Spleen (tissue), 7 donors: Measurements from ENCODE around the gene USP6NL.

Experiments used
- CTCF ChIP-seq, 11 experiments: fragments of 200-600 bp in 7 of 11; fragments of 450-650 bp in 4 of 11; sonication (generic) in 4 of 11; IDR thresholded peaks in 8 of 11; conservative IDR thresholded peaks in 3 of 11; 1 replicate in 7 of 11; 2 replicates in 4 of 11; pipeline versions ENCODE4 v1.4.0 to v1.8.0; 2016 to 2021; ENCODE audit warnings: antibody characterized with exemption in 11 of 11, inconsistent platforms in 4 of 11, mild to moderate bottlenecking in 1 of 11
- POLR2A ChIP-seq, 3 donors: fragments of 450-650 bp; IDR thresholded peaks; one replicate each; pipeline ENCODE4 v1.5.1; 2017; ENCODE audit warnings: antibody characterized with exemption in 3 of 3, mild to moderate bottlenecking in 1 of 3
- POLR2AphosphoS5 ChIP-seq, 3 donors: sonication (generic); formaldehyde crosslinking; IDR thresholded peaks; one replicate each; pipeline ENCODE4 v1.5.1; 2017; ENCODE audit warnings: antibody characterized with exemption in 3 of 3
- donor health status: DM: no; HTN: no; CAD: no; lungs with moderate emphysema.
- donor health status: DM: no; HTN: no; CAD: no.
- donor health status: DM: no; HTN: no; CAD: no.

DNA sequence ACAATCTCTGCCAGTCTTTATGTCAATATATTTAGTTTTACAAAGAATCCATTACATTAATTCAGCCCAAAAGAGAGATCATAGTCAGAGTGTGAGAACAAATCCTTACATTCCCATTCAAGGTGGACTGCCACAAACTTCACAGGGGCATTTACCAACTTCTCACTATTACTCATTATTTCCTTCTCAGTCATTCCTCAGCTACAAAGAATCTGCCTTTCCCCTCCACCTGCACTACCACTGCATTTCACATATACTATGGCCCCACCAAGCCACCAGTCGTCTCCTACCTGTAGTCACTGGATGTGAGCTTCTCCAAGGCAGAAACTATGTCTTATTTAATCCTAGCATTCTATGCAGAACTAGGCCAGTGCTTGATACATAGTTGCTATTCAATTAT is 94.3 kb downstream of the USP6NL start:
- TF ChIP-seq POLR2A (IDR thresholded peaks at IDR 0.05) (no peak), CTCF (IDR thresholded peaks at IDR 0.05 in 8 of 11, conservative IDR thresholded peaks at IDR 0.05 in 3 of 11) (no peak), POLR2AphosphoS5 (IDR thresholded peaks at IDR 0.05) (no peak)
